Endothelial cell of umbilical vein (primary cell): Measurements from ENCODE around the gene HMGN2. TPM values are rescaled to one million over a fixed set of nuclear protein-coding genes. Genes with fewer than 3 reads are reported as not detected.
A peak's percentile ranks its signal among the peaks of the same experiment; 100 is the strongest.

Experiments
- BruUV-seq: library from RNA; stranded (reverse); fragments of 400-500 nt; replicated peaks from 2 replicates; lab custom pipeline; 2021; lab: Mats Ljungman, UMichigan
- CTCF ChIA-PET: fragments of 300-600, 350-600 bp; sonication (Branson Sonifier 250); formaldehyde crosslinking; loops from one replicate; lab custom pipeline; 2021; ENCODE audit warnings: antibody characterized with exemption, inconsistent platforms; lab: Charles Lee
- POLR2A ChIA-PET: fragments of 300-600, 350-600 bp; sonication (Branson Sonifier 250); formaldehyde crosslinking; loops from one replicate; lab custom pipeline; 2021; ENCODE audit warnings: antibody characterized with exemption, inconsistent platforms; lab: Charles Lee
- DNase-seq: peaks from one replicate; pipeline ENCODE4 v3.0.0-alpha.2; 2011; ENCODE audit warnings: low read depth, low spot score
- FAIRE-seq: peaks from 2 replicates; lab custom pipeline; 2011; peaks lifted over from hg19 to GRCh38; lab: Jason Lieb, UNC
- H2AFZ ChIP-seq: 2 replicates; pipeline ENCODE4 v1.6.0; 2012; ENCODE audit warnings: low read depth, low read length, control low read depth, inconsistent platforms
- H3K27ac ChIP-seq: 2 replicates; pipeline ENCODE4 v1.5.1; 2011; ENCODE audit warnings: low read depth, mild to moderate bottlenecking, control low read depth, low read length, moderate library complexity; ENCODE audit not compliant: insufficient read depth
- H3K27me3 ChIP-seq, 2 experiments: 2 replicates each; pipeline versions ENCODE4 v1.6.0 to v1.6.1; 2011; ENCODE audit warnings: low read length in 2 of 2, mixed read lengths in 1 of 2; ENCODE audit not compliant: control insufficient read depth in 2 of 2, insufficient read depth in 2 of 2
- H3K36me3 ChIP-seq, 2 experiments: 2 replicates in 1 of 2; 3 replicates in 1 of 2; pipeline ENCODE4 v1.5.1; 2011; ENCODE audit warnings: low read length in 2 of 2, mild to moderate bottlenecking in 1 of 2, moderate library complexity in 1 of 2; ENCODE audit not compliant: control insufficient read depth in 2 of 2, insufficient read depth in 2 of 2; ENCODE audit errors: extremely low read depth in 1 of 2
- H3K4me1 ChIP-seq: 3 replicates; pipeline ENCODE4 v1.5.1; 2011; ENCODE audit warnings: mild to moderate bottlenecking, low read length; ENCODE audit not compliant: control insufficient read depth, insufficient read depth; ENCODE audit errors: extremely low read depth
- H3K4me2 ChIP-seq: 2 replicates; pipeline ENCODE4 v1.6.1; 2011; ENCODE audit warnings: low read length, control low read depth, mixed read lengths; ENCODE audit not compliant: insufficient read depth
- H3K4me3 ChIP-seq, 3 experiments: fragments of 200-600 bp in 1 of 3; sonication (generic), shearing (Covaris generic) in 1 of 3; replicated peaks in 1 of 3; 2 replicates each; pipeline ENCODE4 v1.5.1; 2011 to 2016; ENCODE audit warnings: control low read depth in 3 of 3, low read length in 3 of 3, mild to moderate bottlenecking in 2 of 3, inconsistent platforms in 1 of 3, low read depth in 1 of 3, moderate library complexity in 1 of 3; ENCODE audit not compliant: insufficient read depth in 1 of 3
- H3K79me2 ChIP-seq: 2 replicates; pipeline ENCODE4 v1.6.0; 2012; ENCODE audit warnings: low read length, inconsistent platforms; ENCODE audit not compliant: control insufficient read depth, insufficient read depth
- H3K9ac ChIP-seq: replicated peaks from 2 replicates; pipeline ENCODE3; 2011; ENCODE audit warnings: low read length, control low read depth; ENCODE audit not compliant: insufficient read depth; ENCODE audit errors: extremely low read depth
- H3K9me1 ChIP-seq: replicated peaks from 3 replicates; pipeline ENCODE4 v1.6.0; 2011; ENCODE audit warnings: mild to moderate bottlenecking, low read length; ENCODE audit not compliant: control insufficient read depth, insufficient read depth; ENCODE audit errors: extremely low read depth
- H3K9me3 ChIP-seq: replicated peaks from 2 replicates; pipeline ENCODE4 v1.5.1; 2012; ENCODE audit warnings: low read length, inconsistent platforms; ENCODE audit not compliant: control insufficient read depth, insufficient read depth
- H4K20me1 ChIP-seq: replicated peaks from 2 replicates; pipeline ENCODE3; 2011; ENCODE audit warnings: mild to moderate bottlenecking, low read length; ENCODE audit not compliant: control insufficient read depth, insufficient read depth; ENCODE audit errors: extremely low read depth
- CTCF ChIP-seq, 2 donors: IDR thresholded peaks; 1 replicate in 1 of 2; 2 replicates in 1 of 2; pipeline ENCODE4 v1.5.1; 2011; ENCODE audit warnings: low read length in 2 of 2, mild to moderate bottlenecking in 2 of 2, moderate library complexity in 2 of 2, control low read depth in 1 of 2, inconsistent platforms in 1 of 2, low read depth in 1 of 2; ENCODE audit not compliant: insufficient read depth in 1 of 2; ENCODE audit errors: extremely low read depth in 1 of 2
- EZH2 ChIP-seq: IDR thresholded peaks from 2 replicates; pipeline ENCODE4 v1.6.1; 2012; ENCODE audit warnings: borderline replicate concordance, low read depth, mild to moderate bottlenecking, moderate library complexity, low read length, inconsistent platforms; ENCODE audit not compliant: severe bottlenecking
- FOS ChIP-seq: IDR thresholded peaks from 2 replicates; pipeline ENCODE4 v1.6.1; 2011; ENCODE audit warnings: mild to moderate bottlenecking, low read length, moderate library complexity, borderline replicate concordance; ENCODE audit not compliant: insufficient read depth
- GATA2 ChIP-seq: IDR thresholded peaks from 2 replicates; pipeline ENCODE4 v1.7.0; 2011; ENCODE audit warnings: low read depth, mild to moderate bottlenecking, moderate library complexity, mixed read lengths, low read length; ENCODE audit not compliant: insufficient read length, insufficient read depth
- JUN ChIP-seq: IDR thresholded peaks from 2 replicates; pipeline ENCODE4 v1.6.1; 2011; ENCODE audit warnings: borderline replicate concordance, low read depth; ENCODE audit not compliant: insufficient read length, insufficient read depth
- MAX ChIP-seq: IDR thresholded peaks from 2 replicates; pipeline ENCODE4 v1.6.1; 2011; ENCODE audit not compliant: insufficient read depth, insufficient read length
- MYC ChIP-seq: IDR thresholded peaks from one replicate; pipeline ENCODE4 v1.6.1; 2011; ENCODE audit warnings: mild to moderate bottlenecking, low read depth, low read length
- POLR2A ChIP-seq: IDR thresholded peaks from 2 replicates; pipeline ENCODE4 v1.6.1; 2012; ENCODE audit warnings: low read depth, mild to moderate bottlenecking, control low read depth, low read length
- POLR2AphosphoS5 ChIP-seq: IDR thresholded peaks from 2 replicates; pipeline ENCODE4 v1.6.1; 2012; ENCODE audit warnings: low read depth, mild to moderate bottlenecking, control low read depth, low read length, moderate library complexity; ENCODE audit not compliant: insufficient read depth
- dilution Hi-C: fragments of 300-500 bp; cut with MboI; formaldehyde crosslinking; loops from one replicate; pipeline ENCODE4 v1.15.0; 2019; ENCODE audit warnings: low sequenced_read_pairs; ENCODE audit not compliant: extremely low pct_ligation_motif_present
- intact Hi-C: fragments of 100-400 bp; cut with micrococcal nuclease; formaldehyde crosslinking; loops from one replicate; pipeline ENCODE4 v1.10.0; 2022
- polyA plus RNA-seq, 4 experiments: library from polyadenylated mRNA; depleted of rRNA in 3 of 4; stranded (reverse) in 3 of 4; unstranded in 1 of 4; fragments of >200 nt; gene quantifications; 2 replicates each; pipeline versions ENCODE4 v1.2.1 to v1.2.3, GENCODE V29; 2011 to 2012; ENCODE audit warnings: missing spikeins in 1 of 4
- total RNA-seq: library from RNA; stranded (reverse); gene quantifications from 2 replicates; pipeline ENCODE4 v1.2.3, GENCODE V29; 2021

HMGN2 gene
- total and polyA plus RNA-seq, 2 donors (not counting 3 experiments of a cell fraction or from before 2014, with no cell fraction given) = 240 to 580 TPM

GRCh38 chr1:26477446-26478152 is 5.4 kb downstream of the HMGN2 start:
- H3K27ac ChIP-seq = no peak overlapping the region
- H3K9ac ChIP-seq = no peak overlapping the region
- ChIA-PET POLR2A (no interaction called here), CTCF (no interaction called here)
- H3K9me3 ChIP-seq = no peaks in the 10 kb centered on the region
- peaks cover 14% of the 10 kb centered on the region for H3K4me1 ChIP-seq
- no peak overlapping the region for H2AFZ ChIP-seq
- H3K9me1 ChIP-seq = no peaks in the 10 kb centered on the region
- dilution Hi-C loops (no loop called here), intact Hi-C loops (no loop called here)
- H3K4me2 ChIP-seq = no peak overlapping the region
- DNase-seq (no peak), FAIRE-seq (no peak)
- peaks cover 18% of the 10 kb centered on the region for H3K79me2 ChIP-seq
- peaks cover 11 to 16% of the 10 kb centered on the region in 2 experiments for H3K36me3 ChIP-seq
- H3K4me3 ChIP-seq = no peak overlapping the region
- peaks cover 3% of the 10 kb centered on the region for H4K20me1 ChIP-seq
- H3K27me3 ChIP-seq = no peaks in the 10 kb centered on the region
- no TSS peak for BruUV-seq
- TF ChIP-seq EZH2 (no peak), POLR2A (no peak), MYC (no peak), JUN (no peak), FOS (no peak), POLR2AphosphoS5 (peak; percentile 9)

- peaks cover 3% of the 10 kb centered on the region for H4K20me1 ChIP-seq
- no peak overlapping the region for H2AFZ ChIP-seq
- H3K4me3 ChIP-seq = no peak overlapping the region
- no peak overlapping the region for H3K27ac ChIP-seq
- dilution Hi-C loops = no loop called here
- H3K9me1 ChIP-seq = no peaks in the 10 kb centered on the region
- H3K4me2 ChIP-seq = no peak overlapping the region
- no peak overlapping the region for H3K9ac ChIP-seq
- H3K9me3 ChIP-seq = no peaks in the 10 kb centered on the region
- H3K4me1 ChIP-seq = peaks cover 15% of the 10 kb centered on the region
- DNase-seq = no peak
- TF ChIP-seq CTCF (IDR thresholded peaks at IDR 0.05; ENCODE audit: extremely low read depth in 1 of 2, insufficient read depth in 1 of 2, low read depth in 1 of 2, low read length in 2 of 2) = no peak
- no peak for TF ChIP-seq FOS
- TF ChIP-seq MAX = no peak
- TF ChIP-seq MYC = no peak
- TF ChIP-seq GATA2 = no peak
- TF ChIP-seq JUN = no peak
- TF ChIP-seq POLR2AphosphoS5 = no peak
- TF ChIP-seq EZH2 = no peak
- TF ChIP-seq POLR2A = no peak
- no peak for FAIRE-seq
- H3K36me3 ChIP-seq = peaks cover 11 to 16% of the 10 kb centered on the region in 2 experiments
- POLR2A ChIA-PET = no interaction called here
- CTCF ChIA-PET = no interaction called here
- no TSS peak for BruUV-seq
- no peaks in the 10 kb centered on the region for H3K27me3 ChIP-seq
- peaks cover 16% of the 10 kb centered on the region for H3K79me2 ChIP-seq
- intact Hi-C loops = no loop called here
Measured at GRCh38 chr1:26478159-26478558, 5.9 kb downstream of the HMGN2 start.
